ENCODE data around the gene PPIC.

- TF ChIP-seq CTCF (IDR thresholded peaks at IDR 0.05) (no peak), POLR2A (IDR thresholded peaks at IDR 0.05) (no peak)
Observed at GRCh38 chr5:123037104-123037418, 536 bp upstream of the PPIC start.

All from esophagus squamous epithelium (tissue), 4 donors.